Activated CD4-positive, alpha-beta memory T cell treated with anti-CD3 and anti-CD28 coated beads for 36 hours (primary cell): Measurements from ENCODE around the gene PNPLA7. TPM values are rescaled to one million over a fixed set of nuclear protein-coding genes. Genes with fewer than 3 reads are reported as not detected.
"Not testable (repeated sequence)": the region's sequence is repeated elsewhere in the genome, so short reads cannot be mapped to it uniquely, and the experiment has no call there.

Experiments
- CTCF ChIA-PET: fragments of 350-600 bp; sonication (Branson Sonifier 250); formaldehyde crosslinking; loops from one replicate; lab custom pipeline; 2021; ENCODE audit warnings: antibody characterized with exemption, inconsistent platforms; lab: Charles Lee
- POLR2A ChIA-PET: fragments of 350-600 bp; sonication (Branson Sonifier 250); formaldehyde crosslinking; loops from one replicate; lab custom pipeline; 2021; ENCODE audit warnings: antibody characterized with exemption; lab: Charles Lee
- DNase-seq: peaks from one replicate; pipeline ENCODE4 v3.0.0-alpha.2; 2020
- H3K27ac Mint-ChIP-seq: one replicate; pipeline ENCODE4 v1.8.0; 2021; ENCODE audit warnings: mixed read lengths
- H3K27me3 Mint-ChIP-seq: one replicate; pipeline ENCODE4 v1.8.0; 2021; ENCODE audit warnings: mixed read lengths
- H3K36me3 Mint-ChIP-seq: one replicate; pipeline ENCODE4 v1.8.0; 2021; ENCODE audit warnings: mixed read lengths
- H3K4me1 Mint-ChIP-seq: one replicate; pipeline ENCODE4 v1.8.0; 2021; ENCODE audit warnings: low read depth, mixed read lengths
- H3K4me3 Mint-ChIP-seq: one replicate; pipeline ENCODE4 v1.8.0; 2021; ENCODE audit warnings: mild to moderate bottlenecking, mixed read lengths
- H3K9me3 Mint-ChIP-seq: one replicate; pipeline ENCODE4 v1.8.0; 2021; ENCODE audit warnings: mixed read lengths
- intact Hi-C: fragments of 100-400 bp; cut with micrococcal nuclease; formaldehyde crosslinking; loops from one replicate; pipeline ENCODE4 v1.15.1; 2023
- total RNA-seq, 2 experiments: library from RNA; stranded (reverse); gene quantifications; one replicate each; pipeline ENCODE4 v1.2.3, GENCODE V29; 2021

Gene PNPLA7
- total RNA-seq: 1 to 10 TPM; 3.1 to 4.0 TPM

DNA sequence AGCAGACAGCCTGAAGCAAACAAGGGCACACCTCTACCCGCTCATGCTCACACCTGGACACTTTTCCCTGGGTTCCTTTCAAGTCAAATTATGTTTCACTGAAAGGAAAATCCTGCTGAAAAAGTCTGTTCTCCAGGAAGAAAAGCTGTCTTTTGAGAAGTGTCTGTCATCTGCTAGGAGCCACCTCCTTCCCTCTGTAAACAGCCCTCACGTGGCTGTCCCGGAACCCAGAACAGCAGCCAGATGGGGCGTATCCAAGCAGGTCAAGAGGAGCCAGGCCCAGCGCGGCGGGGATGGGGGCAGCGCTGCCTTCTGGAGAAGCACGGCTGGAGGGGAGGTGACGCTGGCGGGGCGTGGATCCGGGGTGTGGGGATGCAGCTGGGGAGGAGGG is at the start of gene PNPLA7:
TSS of gene PNPLA7 (minus strand) at position 172 of the 391 bp plus-strand sequence. CDS start 205 bp downstream, outside the sequence.
- peaks cover 17% of the 10 kb centered on the region for H3K4me1 Mint-ChIP-seq
- H3K4me3 Mint-ChIP-seq: peak within 1 kb of the TSS; percentile 77
- intact Hi-C loops: loop anchor here (2.0 kb wide), 1 partner anchor 41 kb away; the partner anchor contains the start of gene ZMYND19
- H3K9me3 Mint-ChIP-seq: no peaks in the 10 kb centered on the region
- H3K27ac Mint-ChIP-seq: peak within 1 kb of the TSS; percentile 60
- peak; percentile 70 for DNase-seq
- H3K27me3 Mint-ChIP-seq: no peaks in the 10 kb centered on the region
- H3K36me3 Mint-ChIP-seq: peaks cover 7% of the 10 kb centered on the region
- ChIA-PET CTCF (interaction anchor here (0.9 to 1.1 kb wide), 3 partner anchors 15 to 255 kb away, joined by 3 read pairs; partner anchors contain the start of gene ZMYND19), POLR2A (no interaction called here)

DNA sequence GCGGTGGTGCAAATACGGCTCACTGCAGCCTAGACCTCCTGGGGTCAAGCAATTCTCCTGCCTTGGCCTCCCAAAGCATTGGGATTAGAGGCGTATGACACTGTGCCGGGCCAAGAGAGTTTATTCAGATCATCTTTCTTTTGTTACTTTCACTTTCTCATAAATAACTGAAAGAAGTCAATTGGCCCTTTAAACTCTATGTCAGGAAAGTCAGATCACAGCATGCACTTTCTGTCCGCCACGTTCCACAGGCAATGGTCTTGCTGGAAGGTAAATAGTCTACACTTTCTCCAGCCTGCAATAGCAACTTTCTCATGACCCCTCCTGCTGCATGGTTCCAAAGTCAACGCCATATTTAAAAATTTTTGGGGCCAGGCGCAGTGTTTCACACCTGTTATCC is 48.7 kb upstream of the PNPLA7 start:
- POLR2A ChIA-PET: no interaction called here

DNA sequence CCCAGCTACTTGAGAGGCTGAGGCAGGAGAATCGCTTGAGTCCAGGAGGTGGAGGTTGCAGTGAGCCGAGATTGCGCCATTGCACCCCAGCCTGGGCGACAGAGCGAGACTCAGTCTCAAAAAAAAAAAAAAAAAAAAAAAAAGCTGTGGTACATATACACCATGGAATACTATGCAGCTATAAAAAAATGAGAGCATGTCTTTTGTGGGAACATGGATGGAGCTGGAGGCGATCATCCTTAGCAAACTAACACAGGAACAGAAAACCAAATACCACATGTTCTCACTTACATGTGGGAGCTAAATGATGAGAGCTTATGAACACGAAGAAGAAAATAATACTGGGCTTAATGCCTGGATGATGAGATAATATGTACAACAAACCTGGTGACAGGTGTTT is 46.4 kb upstream of the PNPLA7 start:
- H3K4me1 Mint-ChIP-seq, DNase-seq, H3K27ac Mint-ChIP-seq, intact Hi-C loops, H3K9me3 Mint-ChIP-seq, H3K36me3 Mint-ChIP-seq, CTCF ChIA-PET, H3K27me3 Mint-ChIP-seq, POLR2A ChIA-PET, H3K4me3 Mint-ChIP-seq: not testable (repeated sequence)

More for the DNA sequence above, 48.7 kb upstream of the PNPLA7 start:
- DNase-seq: no peak
- Mint-ChIP-seq H3K27me3 (no peaks in the 10 kb centered on the region), H3K4me1 (peaks cover 8% of the 10 kb centered on the region), H3K27ac (no peak overlapping the region), H3K4me3 (no peak overlapping the region), H3K36me3 (no peaks in the 10 kb centered on the region), H3K9me3 (no peaks in the 10 kb centered on the region)
- intact Hi-C loops: no loop called here
- CTCF ChIA-PET: no interaction called here

DNA sequence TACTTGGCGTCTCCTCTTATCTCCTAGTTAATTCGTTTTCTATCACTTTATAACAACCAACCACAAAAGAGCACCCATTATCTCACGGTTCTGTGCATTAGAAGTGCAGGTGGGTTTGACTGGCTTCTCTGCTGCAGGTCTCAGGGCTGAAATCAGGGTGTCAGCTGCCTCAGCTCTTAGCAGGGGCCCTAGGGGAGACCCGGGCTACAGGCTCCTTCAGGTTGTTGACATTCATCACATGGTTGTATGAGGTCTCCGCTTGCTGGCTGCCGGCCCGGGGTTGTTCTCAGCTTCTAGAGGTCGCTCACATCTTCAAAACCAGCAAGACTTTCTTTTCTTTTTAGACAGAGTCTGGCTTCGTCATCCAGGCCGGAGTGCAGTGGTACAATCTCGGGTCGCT is 43.0 kb upstream of the PNPLA7 start:
- Mint-ChIP-seq H3K27ac (no peak overlapping the region), H3K27me3 (no peaks in the 10 kb centered on the region), H3K36me3 (peaks cover 6% of the 10 kb centered on the region), H3K9me3 (no peaks in the 10 kb centered on the region), H3K4me3 (no peak overlapping the region), H3K4me1 (peaks cover 16% of the 10 kb centered on the region)
- ChIA-PET POLR2A (no interaction called here), CTCF (interaction anchor here (1.4 kb wide), 1 partner anchor 14 kb away, joined by 3 read pairs; no protein-coding TSS in a partner anchor)
- no peak for DNase-seq
- intact Hi-C loops: no loop called here

DNA sequence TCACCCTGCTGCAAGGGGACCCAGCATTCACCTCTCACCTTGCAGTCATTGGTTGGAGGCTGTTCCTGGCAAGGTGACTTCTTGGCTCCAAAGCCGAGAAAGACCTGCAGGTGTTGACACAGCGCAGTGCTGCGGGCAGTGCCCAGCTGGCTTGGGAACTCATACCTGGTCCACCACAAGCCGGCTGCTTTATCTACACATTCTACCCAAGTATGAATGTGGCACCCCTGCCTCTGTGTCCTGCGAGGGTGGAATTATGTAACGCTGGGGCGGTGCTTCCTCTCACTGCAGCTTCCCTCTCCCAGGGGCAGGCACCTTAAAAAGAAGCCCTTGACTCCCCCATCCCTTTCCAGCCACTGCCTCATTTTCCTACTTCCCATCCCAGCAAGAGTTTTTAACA is 42.6 kb upstream of the PNPLA7 start:
- Mint-ChIP-seq H3K27ac (no peak overlapping the region), H3K36me3 (peaks cover 10% of the 10 kb centered on the region), H3K9me3 (no peaks in the 10 kb centered on the region), H3K27me3 (no peaks in the 10 kb centered on the region), H3K4me1 (peaks cover 20% of the 10 kb centered on the region), H3K4me3 (no peak overlapping the region)
- DNase-seq: no peak
- intact Hi-C loops: no loop called here
- ChIA-PET POLR2A (interaction anchor here (0.6 kb wide), 1 partner anchor 10 kb away, joined by 3 read pairs; no protein-coding TSS in a partner anchor), CTCF (interaction anchor here (1.4 kb wide), 1 partner anchor 13 kb away, joined by 3 read pairs; no protein-coding TSS in a partner anchor)

DNA sequence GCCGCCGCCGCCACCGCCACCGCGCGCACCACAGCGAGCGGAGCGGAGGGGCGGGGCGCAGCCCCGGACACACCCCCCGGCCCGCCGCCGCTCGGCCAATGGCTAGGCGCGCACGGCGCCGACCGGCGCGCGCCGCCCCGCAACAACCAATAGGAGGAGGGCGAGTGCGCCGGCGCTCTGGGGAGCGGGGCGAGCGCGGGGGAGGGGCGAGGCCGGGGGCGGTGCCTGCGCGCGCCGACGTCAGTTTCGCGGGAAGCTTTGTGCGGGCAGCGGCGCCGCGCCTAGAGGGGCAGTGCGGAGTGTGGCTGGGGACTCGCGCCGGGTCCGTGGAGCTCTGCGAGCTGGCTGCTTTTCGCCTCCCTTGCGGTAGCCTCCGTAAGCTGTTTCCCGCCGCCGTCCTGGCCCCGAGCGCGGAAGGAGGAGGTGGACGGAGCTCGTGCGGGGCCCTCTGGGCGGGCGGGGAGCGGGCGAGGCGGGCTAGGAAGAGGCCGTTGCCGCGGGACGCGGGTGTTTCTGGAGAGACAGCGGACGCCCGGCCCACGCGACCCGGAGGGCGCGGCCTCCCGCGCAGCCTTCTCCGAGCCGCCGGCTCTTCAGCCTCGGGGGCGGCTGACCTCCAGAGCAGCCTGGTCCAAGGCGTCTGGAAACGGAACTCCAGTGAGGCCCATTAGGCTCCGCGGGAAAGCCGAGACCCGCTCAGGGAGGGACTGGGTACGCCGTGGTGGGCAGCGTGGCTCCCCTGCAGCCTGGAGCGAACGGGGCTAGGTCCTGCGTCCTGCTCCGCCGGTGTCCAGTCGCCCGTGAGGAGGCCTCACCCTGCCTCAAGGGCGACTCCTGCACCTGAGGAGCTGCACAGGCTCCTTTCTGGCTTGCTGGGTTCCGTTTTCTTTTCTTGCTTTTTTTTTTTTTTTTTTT is 40.5 kb upstream of the PNPLA7 start, which contains the start of gene ZMYND19:
TSS of gene ZMYND19 (minus strand) at position 44 of the 915 bp plus-strand sequence. CDS start 249 bp downstream, outside the sequence.
- CTCF ChIA-PET: interaction anchor here (1.1 to 1.6 kb wide), 4 partner anchors 9 to 40 kb away, joined by 3 to 11 read pairs (median 4); partner anchors contain the start of genes DPH7 and PNPLA7
- peaks cover 22% of the 10 kb centered on the region for H3K4me1 Mint-ChIP-seq
- intact Hi-C loops: loop anchor here (1.0 to 2.0 kb wide), 3 partner anchors 15 to 40 kb away; partner anchors contain the start of genes ARRDC1, MRPL41 and PNPLA7
- H3K27ac Mint-ChIP-seq: peak within 1 kb of the TSS; percentile 86
- POLR2A ChIA-PET: interaction anchor here (0.5 to 1.5 kb wide), 3 partner anchors 11 to 33 kb away, joined by 4 to 9 read pairs (median 5); partner anchors contain the start of genes DPH7 and EHMT1
- no peaks in the 10 kb centered on the region for H3K9me3 Mint-ChIP-seq
- H3K4me3 Mint-ChIP-seq: peak within 1 kb of the TSS; percentile 98
- peaks cover 19% of the 10 kb centered on the region for H3K36me3 Mint-ChIP-seq
- peak; percentile 91 for DNase-seq
- no peaks in the 10 kb centered on the region for H3K27me3 Mint-ChIP-seq

DNA sequence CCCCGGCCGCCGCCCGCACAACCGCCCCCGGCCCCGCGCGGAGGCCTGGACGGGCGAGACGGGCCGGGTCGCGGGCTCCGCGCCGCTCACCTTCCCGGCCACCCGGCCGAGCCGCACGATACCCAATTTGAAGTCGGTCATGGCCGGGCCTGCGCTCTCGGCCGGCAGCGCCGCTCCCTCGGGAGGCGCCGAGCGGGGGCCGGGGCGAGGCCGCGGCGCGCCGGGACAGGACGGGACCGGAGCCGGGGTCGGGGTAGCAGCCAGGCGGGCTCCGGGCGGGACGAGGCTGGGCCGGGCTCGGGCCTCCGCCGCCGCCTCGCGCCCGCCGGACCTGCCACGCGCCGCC is 39.9 kb upstream of the PNPLA7 start:
- peak; percentile 19 for DNase-seq
- CTCF ChIA-PET: interaction anchor here (1.1 to 1.6 kb wide), 3 partner anchors 11 to 39 kb away, joined by 3 to 11 read pairs (median 4); partner anchors contain the start of genes DPH7 and PNPLA7
- Mint-ChIP-seq H3K4me1 (peaks cover 22% of the 10 kb centered on the region), H3K9me3 (no peaks in the 10 kb centered on the region), H3K27ac (no peak overlapping the region), H3K27me3 (no peaks in the 10 kb centered on the region), H3K4me3 (no peak overlapping the region), H3K36me3 (peaks cover 21% of the 10 kb centered on the region)
- intact Hi-C loops: loop anchor here (1.0 to 2.0 kb wide), 3 partner anchors 15 to 39 kb away; partner anchors contain the start of genes ARRDC1, MRPL41 and PNPLA7
- POLR2A ChIA-PET: interaction anchor here (1.2 kb wide), 1 partner anchor 11 kb away, joined by 9 read pairs; the partner anchor contains the start of gene DPH7

DNA sequence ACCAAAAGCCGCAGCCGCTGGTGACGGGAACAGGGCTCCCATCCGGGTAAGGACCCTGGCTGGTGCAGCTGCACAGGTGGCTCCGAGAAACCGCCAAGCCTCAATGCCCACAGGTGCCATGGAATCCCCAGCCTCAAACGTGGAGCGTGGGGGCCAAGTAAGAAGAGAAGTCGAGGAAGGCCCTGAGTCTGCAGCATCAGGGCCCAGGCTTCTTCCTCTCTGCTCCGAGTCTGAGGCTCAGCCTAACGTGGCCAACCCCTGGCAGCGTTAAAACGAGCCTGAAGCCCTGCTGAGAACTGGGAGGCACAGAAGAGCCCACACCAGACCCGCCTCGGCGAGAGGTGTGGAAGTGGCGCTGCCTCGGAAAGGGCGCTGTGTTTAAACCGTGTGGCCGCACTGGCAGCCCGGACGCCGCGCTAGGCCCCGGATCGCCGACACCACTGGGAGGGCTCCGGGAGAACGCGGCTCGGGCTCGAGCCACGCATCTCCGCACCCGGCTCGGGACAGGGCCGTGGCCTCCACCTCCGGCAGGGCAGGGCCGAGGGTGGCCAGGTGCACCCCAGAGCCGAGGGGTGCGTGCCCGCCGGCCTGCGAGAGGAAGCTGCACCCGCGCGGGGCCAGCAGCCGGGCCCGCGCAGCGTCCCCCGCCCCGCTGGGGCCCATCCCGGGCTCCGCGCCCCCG is 39.4 kb upstream of the PNPLA7 start:
- DNase-seq: peak; percentile 23
- Mint-ChIP-seq H3K27ac (no peak overlapping the region), H3K4me1 (peaks cover 22% of the 10 kb centered on the region), H3K27me3 (no peaks in the 10 kb centered on the region), H3K9me3 (no peaks in the 10 kb centered on the region), H3K36me3 (peaks cover 21% of the 10 kb centered on the region), H3K4me3 (peak overlapping the region; percentile 81)
- CTCF ChIA-PET: interaction anchor here (2.4 kb wide), 1 partner anchor 11 kb away, joined by 23 read pairs; the partner anchor contains the start of gene DPH7
- intact Hi-C loops: loop anchor here (1.0 to 2.0 kb wide), 3 partner anchors 16 to 39 kb away; partner anchors contain the start of genes ARRDC1, MRPL41 and PNPLA7
- POLR2A ChIA-PET: interaction anchor here (1.2 kb wide), 1 partner anchor 10 kb away, joined by 9 read pairs; the partner anchor contains the start of gene DPH7

DNA sequence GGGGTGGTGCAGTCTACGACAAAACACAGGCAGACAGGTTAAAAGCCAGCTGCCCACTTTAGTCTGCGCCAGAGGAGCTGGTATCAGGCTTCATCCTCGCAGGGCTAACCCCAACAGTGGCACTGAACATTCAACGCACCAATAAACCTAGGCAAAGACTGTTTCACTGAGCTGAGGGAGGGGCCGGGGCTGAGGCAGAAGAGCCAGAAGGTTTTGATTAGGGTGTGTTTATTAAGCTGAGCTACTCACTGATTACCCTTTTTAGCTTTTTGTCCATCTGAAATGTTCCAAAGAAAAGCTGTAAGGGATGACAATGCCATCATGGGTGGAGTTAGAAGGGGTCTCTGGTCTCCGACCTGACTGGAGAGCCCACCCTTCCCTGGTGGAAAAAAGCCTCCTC is 38.7 kb upstream of the PNPLA7 start:
- peak overlapping the region; percentile 45 for H3K4me3 Mint-ChIP-seq
- no peaks in the 10 kb centered on the region for H3K27me3 Mint-ChIP-seq
- intact Hi-C loops: no loop called here
- no peak overlapping the region for H3K27ac Mint-ChIP-seq
- ChIA-PET POLR2A (interaction anchor here (1.2 kb wide), 1 partner anchor 10 kb away, joined by 3 read pairs; the partner anchor contains the start of gene DPH7), CTCF (interaction anchor here (1.7 to 2.4 kb wide), 2 partner anchors 10 to 37 kb away, joined by 6 to 23 read pairs; partner anchors contain the start of genes DPH7 and MRPL41)
- H3K36me3 Mint-ChIP-seq: peaks cover 21% of the 10 kb centered on the region
- no peak for DNase-seq
- H3K9me3 Mint-ChIP-seq: no peaks in the 10 kb centered on the region
- peaks cover 22% of the 10 kb centered on the region for H3K4me1 Mint-ChIP-seq

DNA sequence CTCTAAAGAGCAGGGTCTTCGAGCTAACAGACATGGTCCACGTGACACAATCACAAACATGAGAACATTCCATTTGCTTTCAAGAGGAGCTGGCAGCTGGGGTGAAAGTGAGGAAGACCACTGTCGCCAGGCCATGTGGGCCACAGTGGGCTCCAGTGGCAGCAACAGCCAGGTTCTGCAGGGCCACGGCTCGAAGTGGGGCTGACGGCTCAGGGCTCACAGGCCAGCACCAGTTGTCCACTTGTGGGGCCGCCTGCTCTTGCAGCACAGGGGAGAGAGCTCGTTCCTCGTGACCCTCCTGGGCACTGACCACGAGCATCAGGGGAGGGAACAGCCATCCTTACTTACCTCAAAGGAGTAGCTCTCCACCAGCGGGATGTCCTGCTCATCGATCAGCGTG is 38.1 kb upstream of the PNPLA7 start:
- no peak for DNase-seq
- intact Hi-C loops: no loop called here
- Mint-ChIP-seq H3K27me3 (no peaks in the 10 kb centered on the region), H3K4me1 (peaks cover 22% of the 10 kb centered on the region), H3K4me3 (peak overlapping the region; percentile 45), H3K27ac (no peak overlapping the region), H3K9me3 (no peaks in the 10 kb centered on the region), H3K36me3 (peaks cover 23% of the 10 kb centered on the region)
- ChIA-PET POLR2A (interaction anchor here (1.2 kb wide), 1 partner anchor 9 kb away, joined by 3 read pairs; the partner anchor contains the start of gene DPH7), CTCF (interaction anchor here (1.7 to 2.4 kb wide), 2 partner anchors 9 to 36 kb away, joined by 6 to 23 read pairs; partner anchors contain the start of genes DPH7 and MRPL41)

DNA sequence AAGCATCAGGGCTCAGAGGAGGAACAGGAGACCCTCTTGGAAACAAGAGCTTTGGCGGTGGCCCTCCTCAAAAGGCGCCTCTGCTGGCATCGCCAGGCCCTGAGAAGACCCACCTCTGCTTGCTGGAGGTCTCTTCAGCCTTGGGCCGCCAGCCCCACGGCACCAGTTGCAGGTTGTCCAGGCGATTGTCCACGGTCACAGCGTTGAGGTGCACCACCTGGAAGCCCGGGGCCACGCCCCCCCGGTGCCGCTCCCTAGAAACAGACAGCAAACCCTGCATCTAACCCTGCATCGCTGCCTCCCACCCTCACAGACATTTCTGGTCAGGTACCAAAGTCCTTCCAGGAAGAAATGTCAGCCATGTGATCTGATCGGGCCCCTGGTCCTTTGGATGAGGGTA is 36.7 kb upstream of the PNPLA7 start:
- DNase-seq: no peak
- no peaks in the 10 kb centered on the region for H3K27me3 Mint-ChIP-seq
- peaks cover 22% of the 10 kb centered on the region for H3K4me1 Mint-ChIP-seq
- peaks cover 26% of the 10 kb centered on the region for H3K36me3 Mint-ChIP-seq
- no peak overlapping the region for H3K27ac Mint-ChIP-seq
- intact Hi-C loops: no loop called here
- H3K9me3 Mint-ChIP-seq: no peaks in the 10 kb centered on the region
- ChIA-PET CTCF (interaction anchor here (2.4 kb wide), 1 partner anchor 8 kb away, joined by 23 read pairs; the partner anchor contains the start of gene DPH7), POLR2A (no interaction called here)
- no peak overlapping the region for H3K4me3 Mint-ChIP-seq
